ENCODE results near the gene GGTA1.
"Not testable (repeated sequence)": the region's sequence is repeated elsewhere in the genome, so short reads cannot be mapped to it uniquely, and the experiment has no call there.

The GGTA1 gene

DNA sequence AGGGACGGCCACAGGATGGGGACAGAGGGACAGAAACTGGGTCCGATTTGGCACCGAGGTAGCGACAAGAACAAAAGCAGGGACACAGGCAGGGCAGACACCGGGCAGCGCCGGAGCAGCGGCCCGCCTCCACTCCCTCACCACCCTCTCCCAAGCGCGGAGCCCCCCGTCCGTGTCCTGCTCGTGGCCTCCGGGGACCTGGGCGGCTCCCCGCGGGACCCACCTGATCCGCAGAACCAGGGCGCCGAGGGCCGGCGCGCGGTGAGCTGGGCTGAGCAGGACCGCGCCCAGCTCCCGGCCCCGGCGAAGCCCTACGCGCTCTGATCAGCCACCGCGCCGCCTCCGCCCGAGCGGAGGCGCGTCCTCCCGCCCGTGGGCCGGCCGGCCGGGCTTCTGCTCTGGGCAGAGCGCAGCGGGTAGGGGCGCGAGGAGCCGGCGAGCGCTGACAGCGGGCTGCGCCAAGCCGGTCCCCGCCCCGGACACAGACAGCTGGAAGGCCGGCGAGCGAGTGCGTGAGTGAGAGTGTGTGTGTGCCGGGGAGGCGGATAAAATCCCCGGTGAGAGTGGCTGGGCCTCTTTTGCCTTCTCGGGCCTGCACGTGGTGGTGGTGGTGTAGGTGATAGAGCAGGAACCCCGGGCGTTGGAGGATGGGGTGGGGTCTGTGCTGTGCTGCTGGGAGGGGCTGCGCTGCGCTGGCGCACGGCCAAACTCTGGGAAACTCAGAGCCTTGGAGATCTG is at the start of gene GGTA1:
Gene GGTA1 (minus strand): TSS at position 418 of the 738 bp plus-strand sequence. CDS start 31,922 bp downstream, outside the sequence.
- no peak for DNase-seq

GRCh38 chr9:121548666-121549065 is 49.0 kb upstream of the GGTA1 start:
- DNase-seq, result no peak

- DNase-seq, result peak; percentile 16
Observed at GRCh38 chr9:121545875-121546423, 46.3 kb upstream of the GGTA1 start.

- no peak for DNase-seq
Observed at GRCh38 chr9:121545150-121545874, 45.7 kb upstream of the GGTA1 start.

DNA sequence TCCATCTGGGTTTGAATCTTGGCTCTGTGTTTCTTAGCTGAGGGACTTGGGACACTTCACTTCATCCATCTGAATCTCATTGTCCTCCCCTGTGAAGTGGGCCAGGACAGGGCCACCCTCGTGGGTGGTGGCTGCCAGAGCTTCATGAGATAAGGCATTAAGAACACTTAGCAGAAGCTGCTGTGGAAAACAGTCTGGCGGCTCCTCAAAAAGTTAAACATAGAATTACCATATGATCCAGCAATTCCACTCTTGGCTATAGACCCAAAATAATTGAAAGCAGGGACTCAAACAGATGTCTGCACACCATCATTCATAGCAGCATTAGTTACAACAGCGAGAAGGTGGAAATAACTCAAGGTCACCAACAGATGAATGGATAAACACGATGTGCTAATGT is 42.4 kb upstream of the GGTA1 start:
- DNase-seq, result no peak

- DNase-seq, result no peak
Observed at GRCh38 chr9:121541256-121541655, 41.6 kb upstream of the GGTA1 start.

DNA sequence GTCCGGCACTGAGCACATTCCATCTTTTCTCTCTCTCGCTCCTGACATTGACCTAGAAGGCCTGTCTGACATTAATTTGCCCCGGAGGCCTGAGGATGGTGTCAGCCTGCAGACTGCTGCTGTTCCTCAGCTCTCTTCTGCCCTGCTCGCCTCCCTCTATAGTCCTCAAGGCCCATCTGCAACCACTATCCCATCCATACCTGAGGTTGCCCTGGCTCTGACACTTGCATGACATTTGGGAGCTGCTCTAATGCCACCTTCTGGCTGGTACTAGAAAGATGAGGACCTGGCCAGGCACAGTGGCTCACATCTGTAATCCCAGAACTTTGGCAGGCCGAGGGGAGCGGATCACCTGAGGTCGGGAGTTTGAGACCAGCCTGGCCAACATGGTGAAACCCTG is 38.6 kb upstream of the GGTA1 start:
- no peak for DNase-seq

DNA sequence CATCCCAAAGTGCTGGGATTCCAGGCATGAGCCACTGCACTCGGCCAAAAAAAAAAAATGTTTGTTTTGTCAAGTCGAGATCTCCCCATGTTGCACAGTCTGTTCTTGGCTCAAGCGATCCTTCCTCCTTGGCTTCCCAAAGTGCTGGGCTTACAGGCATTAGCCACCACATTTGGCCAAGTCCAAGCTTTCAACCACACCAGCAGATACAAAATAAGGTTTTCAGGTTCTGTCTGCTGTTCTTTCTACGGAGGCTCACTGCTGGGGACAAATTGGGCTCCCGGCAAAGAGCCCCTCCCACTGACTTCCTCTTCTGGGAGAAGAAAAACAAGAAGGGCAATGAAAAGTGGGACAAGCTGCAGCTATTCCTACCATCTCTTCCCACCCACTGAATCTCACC is 37.6 kb upstream of the GGTA1 start:
- no peak for DNase-seq

DNA sequence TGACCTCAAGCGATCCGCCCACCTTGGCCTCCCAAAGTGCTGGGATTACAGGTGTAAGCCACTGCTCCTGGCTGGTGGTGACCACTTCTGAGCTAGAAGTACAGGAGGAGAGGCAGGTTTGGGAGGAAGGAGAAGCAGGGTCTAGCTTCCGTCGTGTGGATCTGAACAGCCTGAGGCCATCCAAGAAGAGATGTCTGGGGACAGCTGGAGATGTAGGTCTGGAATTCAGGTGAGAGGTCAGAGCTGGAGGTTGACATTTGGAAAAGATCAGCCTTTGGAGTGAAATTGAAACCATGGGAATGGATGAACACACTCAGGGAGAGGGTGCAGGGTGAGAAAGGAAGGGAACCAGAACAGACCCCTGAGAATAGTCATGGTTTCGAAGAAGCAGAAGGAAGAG is 33.2 kb upstream of the GGTA1 start:
- no peak for DNase-seq

DNA sequence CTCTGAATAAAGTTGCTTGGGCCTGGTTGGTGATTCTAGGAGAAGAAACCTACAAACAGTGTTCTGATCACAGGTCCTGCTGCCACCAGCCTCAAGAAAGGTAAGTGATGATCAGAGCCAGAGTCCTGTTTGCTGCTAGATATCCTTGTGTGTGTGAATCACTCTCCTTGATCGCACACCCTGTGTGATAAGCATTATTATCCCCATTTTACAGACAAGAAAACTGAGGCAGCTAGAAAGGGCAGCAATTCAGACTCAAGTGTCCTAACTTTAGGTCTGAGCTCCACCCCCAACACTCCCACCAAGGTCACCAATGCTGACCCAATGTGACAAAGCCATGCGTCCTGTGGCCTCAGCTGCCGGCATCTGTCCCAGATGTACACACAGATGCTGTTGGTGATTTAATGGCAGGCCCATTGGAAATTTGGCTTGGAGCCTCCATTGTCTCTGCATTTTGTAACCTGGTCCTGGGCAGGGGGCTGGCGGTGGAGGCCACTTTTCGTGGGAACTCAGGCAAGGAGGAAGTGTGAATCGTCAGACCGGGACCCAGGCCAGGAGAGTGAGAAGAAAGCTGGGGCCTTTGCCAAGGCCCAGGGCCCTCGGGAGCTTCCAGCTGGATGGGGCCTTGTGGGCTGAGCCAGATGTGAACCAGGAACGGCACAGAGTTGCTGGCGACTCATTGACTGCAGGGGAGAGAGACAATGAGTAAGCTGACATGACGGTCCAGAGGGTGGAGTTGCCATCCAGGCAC is 29.8 kb upstream of the GGTA1 start:
- no peak for DNase-seq

DNA sequence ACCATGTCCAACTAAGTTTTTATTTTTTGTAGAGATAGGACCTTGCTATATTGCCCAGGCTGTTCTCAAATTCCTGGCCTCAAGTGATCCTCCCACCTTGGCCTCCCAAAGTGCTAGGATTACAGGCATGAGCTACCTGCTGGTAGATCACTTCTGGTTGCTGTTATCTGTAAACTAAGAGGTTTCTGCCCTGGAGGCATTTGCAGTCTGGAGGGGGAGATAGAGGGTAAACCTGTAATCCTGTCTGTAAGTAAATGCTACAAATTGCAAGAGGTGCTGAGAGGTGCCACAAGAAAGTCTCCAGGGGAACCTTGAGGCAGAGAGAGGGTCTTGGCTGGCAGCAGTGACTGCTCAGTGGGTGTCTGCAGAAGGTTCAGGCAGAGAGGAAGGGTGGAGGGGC is 29.0 kb upstream of the GGTA1 start:
- DNase-seq, result no peak

DNA sequence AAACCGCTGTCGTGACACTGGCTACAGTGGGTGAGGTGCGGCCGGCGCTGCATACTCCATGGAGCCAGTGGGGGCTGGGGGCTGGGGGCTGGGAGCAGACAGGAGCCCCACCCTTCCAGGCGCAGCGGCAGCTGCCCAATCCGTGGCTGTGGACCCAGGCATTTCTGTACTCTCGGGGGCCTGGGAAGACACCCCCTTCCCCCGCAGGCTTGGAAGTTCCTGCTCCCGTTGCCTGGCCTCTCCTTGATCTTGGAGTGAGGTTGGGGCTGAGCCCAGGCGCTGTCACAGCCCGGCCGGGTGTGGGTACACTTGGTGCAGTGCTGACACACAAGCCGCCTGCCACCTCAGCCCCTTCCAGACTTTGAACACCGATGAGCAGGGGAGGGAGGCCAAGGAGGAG is 27.7 kb upstream of the GGTA1 start:
- no peak for DNase-seq

GRCh38 chr9:121519688-121520087 is 20.0 kb upstream of the GGTA1 start:
- DNase-seq, result not testable (repeated sequence)

DNA sequence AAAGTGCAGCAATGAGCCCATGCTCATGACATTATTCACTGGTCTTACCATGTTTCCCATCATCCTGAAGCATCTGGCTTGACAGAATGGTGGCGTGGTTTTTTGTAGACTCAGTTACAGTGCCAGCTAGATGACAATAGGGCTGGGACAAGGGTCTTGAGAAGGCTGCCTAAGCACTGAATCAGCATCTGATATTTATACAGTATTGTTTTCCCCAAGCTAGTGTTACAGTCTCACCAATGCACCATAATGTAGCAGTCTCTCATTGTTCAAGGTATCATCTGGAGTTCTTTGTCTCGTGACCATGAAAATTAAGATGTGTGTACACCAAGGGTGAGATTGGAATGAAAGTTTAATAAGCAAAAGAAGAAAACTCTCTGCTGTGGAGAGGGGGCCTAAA is 19.0 kb upstream of the GGTA1 start:
- no peak for DNase-seq

- DNase-seq, result not testable (repeated sequence)
Observed at GRCh38 chr9:121513166-121513565, 13.5 kb upstream of the GGTA1 start.

GRCh38 chr9:121510766-121511550 is 11.3 kb upstream of the GGTA1 start:
- no peak for DNase-seq

DNA sequence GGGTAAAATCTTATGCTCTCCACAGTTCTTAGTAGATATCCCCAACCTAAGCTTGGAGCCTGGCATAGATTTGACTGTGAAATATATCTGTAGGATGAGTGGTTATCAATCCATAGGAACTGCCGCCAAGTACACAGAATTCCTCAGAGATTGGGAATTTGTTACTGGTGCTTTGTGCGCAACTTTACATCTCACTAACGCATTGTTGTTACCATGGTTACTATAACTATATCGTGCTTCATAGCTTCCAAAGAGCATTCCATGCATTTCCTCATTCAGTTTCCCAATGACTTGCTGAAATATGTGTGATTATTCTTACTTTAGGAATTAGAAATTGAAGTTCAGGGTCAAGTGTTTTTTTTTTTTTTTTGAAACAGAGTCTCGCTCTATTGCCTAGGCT is 9.5 kb upstream of the GGTA1 start:
- DNase-seq, result no peak

DNA sequence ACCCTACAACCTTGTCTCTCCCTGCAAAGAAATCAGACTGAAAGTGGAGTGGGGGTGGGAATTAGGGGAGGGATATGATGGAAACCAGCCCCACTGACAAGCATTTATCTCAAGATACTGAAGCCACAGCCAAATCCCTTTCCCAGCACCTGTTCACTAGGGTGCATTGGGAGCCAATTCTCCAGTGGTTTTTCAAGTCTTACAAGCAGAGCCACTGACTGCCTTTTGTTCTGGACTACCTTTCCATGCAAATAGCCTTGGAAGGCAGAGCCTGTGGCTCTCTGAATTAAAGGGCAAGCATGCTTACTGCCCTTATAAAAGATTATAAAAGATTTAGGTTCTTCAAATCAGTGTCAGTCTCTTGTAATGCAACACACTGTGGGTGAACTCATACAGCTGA is 8.8 kb upstream of the GGTA1 start:
- DNase-seq, result no peak

DNA sequence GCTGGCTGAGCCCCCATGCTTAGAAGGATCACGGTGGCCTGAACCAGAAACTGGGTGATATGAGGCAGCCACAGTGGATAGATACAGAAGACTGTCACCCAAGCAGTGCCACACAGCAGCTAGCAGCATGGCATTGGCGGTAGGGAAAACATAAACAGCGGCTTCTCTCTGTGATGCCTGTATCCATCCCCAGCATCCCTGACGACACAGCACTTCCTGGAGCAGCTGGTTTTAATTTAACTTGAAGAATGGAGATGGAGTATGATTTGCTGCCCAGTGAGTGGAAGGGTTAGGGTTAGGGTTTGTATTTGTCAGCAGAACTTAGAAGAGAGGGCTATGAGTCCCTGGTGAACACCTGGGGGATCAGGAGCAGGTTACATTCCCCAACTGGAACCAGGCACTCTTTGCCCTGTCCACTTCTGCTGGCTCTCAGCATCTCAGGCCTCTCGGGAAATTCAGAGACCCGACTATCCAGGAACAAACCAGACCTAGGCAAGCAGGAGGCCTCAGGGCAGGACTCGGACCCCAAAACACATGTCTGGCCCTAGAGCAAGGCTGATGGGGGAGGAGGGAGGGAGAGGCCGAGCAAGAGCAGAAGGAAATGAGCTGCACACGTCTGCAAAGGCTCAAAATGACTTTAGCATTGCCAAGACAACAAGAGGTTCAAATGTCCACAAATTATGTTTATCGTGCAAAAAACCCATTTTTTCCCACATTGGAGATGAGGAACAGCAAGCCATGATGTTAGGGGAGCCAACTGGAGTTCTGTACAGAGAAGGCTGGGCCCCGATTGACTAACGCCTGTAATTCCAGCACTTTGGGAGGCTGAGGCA is 6.5 kb upstream of the GGTA1 start:
- no peak for DNase-seq

- no peak for DNase-seq
Observed at GRCh38 chr9:121503444-121503843, 3.8 kb upstream of the GGTA1 start.

GRCh38 chr9:121500165-121500478 is 478 bp upstream of the GGTA1 start:
- DNase-seq, result no peak

DNA sequence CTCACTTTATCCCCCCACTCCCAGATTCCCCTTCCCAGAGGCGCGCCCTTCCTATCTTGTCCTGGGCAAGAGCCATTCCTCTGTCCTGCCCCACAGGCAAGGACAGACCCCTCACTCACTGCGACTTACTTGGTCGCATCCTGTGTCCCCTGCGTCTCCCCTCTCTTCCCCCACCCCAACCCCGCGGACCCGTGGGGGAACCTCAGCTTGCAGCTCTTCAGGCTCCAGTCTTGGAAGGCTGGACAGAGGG is 542 bp downstream of the GGTA1 start:
- DNase-seq, result no peak

All from GF-D8 (cell line).